Fibroblast of lung (primary cell): ENCODE measurements around the gene SSX5.
"Not testable (repeated sequence)": the region's sequence is repeated elsewhere in the genome, so short reads cannot be mapped to it uniquely, and the experiment has no call there.

ENCODE experiments used
- EZH2 ChIP-seq: IDR thresholded peaks from 2 replicates; pipeline ENCODE4 v1.5.1; 2012; ENCODE audit warnings: low read length, control low read depth, mild to moderate bottlenecking; ENCODE audit errors: missing control alignments
- TF ChIP-seq, protein P1 (sequence below), 2 donors: IDR thresholded peaks in 1 of 2; conservative IDR thresholded peaks in 1 of 2; 1 replicate in 1 of 2; 2 replicates in 1 of 2; pipeline ENCODE4 v1.5.1; 2011 to 2012; ENCODE audit warnings: low read length in 2 of 2, control low read depth in 1 of 2, inconsistent platforms in 1 of 2, low read depth in 1 of 2, mild to moderate bottlenecking in 1 of 2

DNA sequence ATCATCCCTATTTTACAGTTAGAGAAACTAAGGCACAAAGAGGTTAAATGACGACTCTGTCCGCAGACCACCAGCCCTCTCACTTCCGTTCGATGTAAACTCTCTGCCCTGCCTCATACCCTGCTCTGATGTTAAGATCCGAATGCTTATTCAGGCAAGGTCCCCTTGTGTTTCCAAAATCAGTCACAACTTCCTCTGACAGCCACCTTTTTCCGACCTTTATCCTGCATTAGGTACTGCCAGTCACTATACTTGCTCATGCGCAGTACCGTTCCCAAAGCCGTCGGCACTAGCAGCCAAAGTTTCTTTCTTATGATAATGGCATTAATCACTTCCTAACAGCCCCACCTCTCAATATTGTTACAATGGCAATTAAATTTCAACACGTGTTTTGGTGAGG, 53.9 kb downstream of the SSX5 start:
- TF ChIP-seq, protein P1, sequence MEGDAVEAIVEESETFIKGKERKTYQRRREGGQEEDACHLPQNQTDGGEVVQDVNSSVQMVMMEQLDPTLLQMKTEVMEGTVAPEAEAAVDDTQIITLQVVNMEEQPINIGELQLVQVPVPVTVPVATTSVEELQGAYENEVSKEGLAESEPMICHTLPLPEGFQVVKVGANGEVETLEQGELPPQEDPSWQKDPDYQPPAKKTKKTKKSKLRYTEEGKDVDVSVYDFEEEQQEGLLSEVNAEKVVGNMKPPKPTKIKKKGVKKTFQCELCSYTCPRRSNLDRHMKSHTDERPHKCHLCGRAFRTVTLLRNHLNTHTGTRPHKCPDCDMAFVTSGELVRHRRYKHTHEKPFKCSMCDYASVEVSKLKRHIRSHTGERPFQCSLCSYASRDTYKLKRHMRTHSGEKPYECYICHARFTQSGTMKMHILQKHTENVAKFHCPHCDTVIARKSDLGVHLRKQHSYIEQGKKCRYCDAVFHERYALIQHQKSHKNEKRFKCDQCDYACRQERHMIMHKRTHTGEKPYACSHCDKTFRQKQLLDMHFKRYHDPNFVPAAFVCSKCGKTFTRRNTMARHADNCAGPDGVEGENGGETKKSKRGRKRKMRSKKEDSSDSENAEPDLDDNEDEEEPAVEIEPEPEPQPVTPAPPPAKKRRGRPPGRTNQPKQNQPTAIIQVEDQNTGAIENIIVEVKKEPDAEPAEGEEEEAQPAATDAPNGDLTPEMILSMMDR (conservative IDR thresholded peaks at IDR 0.05 in 1 of 2, IDR thresholded peaks at IDR 0.05 in 1 of 2; ENCODE audit: low read depth in 1 of 2, low read length in 2 of 2) = not testable (repeated sequence)
- not testable (repeated sequence) for TF ChIP-seq EZH2
